Measurements from ENCODE around the gene FOXO3. TPM values are rescaled to one million over a fixed set of nuclear protein-coding genes. Genes with fewer than 3 reads are reported as not detected.

FOXO3 gene
- total RNA-seq, 6 experiments from 2014 or later = 21.1 to 28.9 (median 24.2) TPM

DNA sequence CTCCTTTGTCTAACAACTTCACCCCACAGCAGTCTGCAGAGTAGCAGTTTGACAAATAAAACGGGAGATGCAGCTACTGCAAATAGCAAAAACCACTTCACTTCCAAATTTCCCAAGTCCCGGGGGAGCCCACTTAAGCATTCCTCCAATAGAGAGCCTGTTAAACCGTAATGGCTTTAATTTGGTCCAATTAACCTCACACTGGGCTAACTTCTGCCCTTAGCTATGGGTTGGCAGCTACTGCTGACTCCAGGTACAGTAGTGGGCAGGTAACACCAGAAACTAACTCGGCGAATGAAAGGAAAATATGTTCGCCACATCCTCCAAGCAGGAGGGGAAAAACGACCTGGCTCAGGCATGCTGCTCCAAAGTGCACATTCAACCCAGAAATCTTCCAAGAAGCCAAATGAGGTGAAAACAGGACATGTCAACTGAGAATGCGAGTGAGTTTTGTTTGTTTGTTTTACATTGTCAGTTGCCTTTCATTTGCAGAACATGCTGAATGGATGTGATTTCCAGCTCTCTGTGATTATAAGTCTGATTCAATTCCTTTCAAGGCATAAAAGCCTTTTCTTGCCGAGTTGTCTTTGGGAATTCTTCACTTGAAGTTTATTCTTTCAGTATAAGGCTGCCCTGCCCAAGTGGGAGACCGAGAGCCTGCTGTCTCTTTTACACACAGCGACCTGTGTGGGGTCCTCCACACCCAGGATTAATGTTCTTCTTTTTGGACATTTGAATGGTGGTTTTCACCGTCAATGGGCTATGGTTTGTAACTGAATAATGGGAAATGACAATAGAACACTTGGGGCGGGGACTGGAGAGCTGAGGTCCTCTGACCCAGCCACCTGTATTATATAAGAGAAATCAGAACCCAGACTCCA is 170.2 kb downstream of the FOXO3 start:
- no peaks in the 10 kb centered on the region for H3K36me3 Mint-ChIP-seq (ENCODE audit: low read depth)
- no peak for DNase-seq
- no peak overlapping the region for H3K27ac Mint-ChIP-seq
- H3K27me3 Mint-ChIP-seq (ENCODE audit: insufficient read depth) = peaks cover 2% of the 10 kb centered on the region; the same call in 1 of the 2 replicates
- no peak overlapping the region for H3K4me3 Mint-ChIP-seq
- no peaks in the 10 kb centered on the region for H3K9me3 Mint-ChIP-seq
- peaks cover 38% of the 10 kb centered on the region for H3K4me1 Mint-ChIP-seq (ENCODE audit: low read depth)
- TF ChIP-seq, protein P1, sequence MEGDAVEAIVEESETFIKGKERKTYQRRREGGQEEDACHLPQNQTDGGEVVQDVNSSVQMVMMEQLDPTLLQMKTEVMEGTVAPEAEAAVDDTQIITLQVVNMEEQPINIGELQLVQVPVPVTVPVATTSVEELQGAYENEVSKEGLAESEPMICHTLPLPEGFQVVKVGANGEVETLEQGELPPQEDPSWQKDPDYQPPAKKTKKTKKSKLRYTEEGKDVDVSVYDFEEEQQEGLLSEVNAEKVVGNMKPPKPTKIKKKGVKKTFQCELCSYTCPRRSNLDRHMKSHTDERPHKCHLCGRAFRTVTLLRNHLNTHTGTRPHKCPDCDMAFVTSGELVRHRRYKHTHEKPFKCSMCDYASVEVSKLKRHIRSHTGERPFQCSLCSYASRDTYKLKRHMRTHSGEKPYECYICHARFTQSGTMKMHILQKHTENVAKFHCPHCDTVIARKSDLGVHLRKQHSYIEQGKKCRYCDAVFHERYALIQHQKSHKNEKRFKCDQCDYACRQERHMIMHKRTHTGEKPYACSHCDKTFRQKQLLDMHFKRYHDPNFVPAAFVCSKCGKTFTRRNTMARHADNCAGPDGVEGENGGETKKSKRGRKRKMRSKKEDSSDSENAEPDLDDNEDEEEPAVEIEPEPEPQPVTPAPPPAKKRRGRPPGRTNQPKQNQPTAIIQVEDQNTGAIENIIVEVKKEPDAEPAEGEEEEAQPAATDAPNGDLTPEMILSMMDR (IDR thresholded peaks at IDR 0.05) = no peak

GRCh38 chr6:108732091-108732870 is 171.6 kb downstream of the FOXO3 start:
- TF ChIP-seq, protein P1 (IDR thresholded peaks at IDR 0.05) = no peak
- peak; percentile 64 for DNase-seq
- no peaks in the 10 kb centered on the region for H3K36me3 Mint-ChIP-seq (ENCODE audit: low read depth)
- peaks cover 4% of the 10 kb centered on the region; the same call in 1 of the 2 replicates for H3K27me3 Mint-ChIP-seq (ENCODE audit: insufficient read depth)
- H3K4me1 Mint-ChIP-seq (ENCODE audit: low read depth) = peaks cover 52% of the 10 kb centered on the region
- no peak overlapping the region for H3K27ac Mint-ChIP-seq
- H3K4me3 Mint-ChIP-seq = no peak overlapping the region
- no peaks in the 10 kb centered on the region for H3K9me3 Mint-ChIP-seq

DNA sequence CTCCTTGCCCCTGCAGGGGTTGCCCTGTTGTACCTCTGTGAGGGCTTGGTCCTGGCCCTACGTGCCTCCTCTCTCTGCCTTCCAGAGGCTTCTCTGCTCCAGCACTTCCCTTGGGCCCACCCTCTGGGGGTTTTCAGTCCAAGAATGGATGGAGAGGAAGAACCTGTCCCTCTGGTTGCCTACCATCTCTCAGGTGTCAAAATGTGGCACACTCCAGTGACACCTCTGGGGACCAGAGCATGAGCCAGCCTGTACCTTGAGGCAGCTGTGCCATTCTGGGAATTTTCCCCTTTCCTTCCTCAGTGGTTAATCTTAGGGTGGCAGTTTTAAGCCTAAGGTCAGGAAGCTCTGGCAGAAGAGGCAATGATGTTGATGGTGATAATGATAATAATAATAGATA is 172.3 kb downstream of the FOXO3 start:
- Mint-ChIP-seq H3K4me3 (no peak overlapping the region), H3K27me3 (ENCODE audit: insufficient read depth) (peaks cover 2% of the 10 kb centered on the region; the same call in 1 of the 2 replicates), H3K36me3 (ENCODE audit: low read depth) (no peaks in the 10 kb centered on the region), H3K4me1 (ENCODE audit: low read depth) (peaks cover 57% of the 10 kb centered on the region), H3K9me3 (no peaks in the 10 kb centered on the region), H3K27ac (no peak overlapping the region)
- TF ChIP-seq, protein P1 (IDR thresholded peaks at IDR 0.05) = no peak
- DNase-seq = no peak

DNA sequence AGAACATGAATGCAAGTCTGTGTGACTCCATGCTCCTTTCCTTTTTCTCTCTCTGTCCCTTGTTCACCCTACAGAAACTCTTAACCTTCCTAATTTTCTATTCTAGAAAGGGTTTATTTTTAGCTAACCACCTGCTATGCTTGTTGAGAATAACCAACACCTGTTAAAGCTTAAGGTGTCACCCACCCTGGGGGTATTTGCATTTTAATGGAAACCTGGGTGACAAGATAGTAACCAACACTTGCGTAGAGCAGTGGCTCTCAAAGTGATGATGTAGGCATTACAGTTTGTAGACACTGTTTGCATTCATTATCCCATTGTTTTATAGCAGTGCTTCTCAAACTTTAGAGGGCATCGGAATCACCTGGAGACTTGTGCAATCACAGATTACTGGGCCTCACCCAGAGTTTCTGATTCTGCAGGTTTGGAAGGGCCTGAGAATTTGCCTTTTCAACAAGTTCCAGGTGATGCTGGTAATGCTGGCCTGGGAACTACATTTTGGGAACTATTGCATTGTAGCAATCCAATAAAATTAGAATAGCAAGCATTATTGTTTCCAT is 173.1 kb downstream of the FOXO3 start:
- Mint-ChIP-seq H3K27ac (no peak overlapping the region), H3K4me1 (ENCODE audit: low read depth) (peaks cover 64% of the 10 kb centered on the region), H3K9me3 (no peaks in the 10 kb centered on the region), H3K36me3 (ENCODE audit: low read depth) (no peaks in the 10 kb centered on the region), H3K27me3 (ENCODE audit: insufficient read depth) (peaks cover 2% of the 10 kb centered on the region; the same call in 1 of the 2 replicates), H3K4me3 (no peak overlapping the region)
- DNase-seq = no peak
- TF ChIP-seq, protein P1 (IDR thresholded peaks at IDR 0.05) = no peak
